Fibroblast of villous mesenchyme (primary cell): ENCODE results near the gene MC5R. TPM values are rescaled to one million over a fixed set of nuclear protein-coding genes. Genes with fewer than 3 reads are reported as not detected.

Experiments used
- DNase-seq: peaks from one replicate; pipeline ENCODE4 v3.0.0-alpha.2; 2010; ENCODE audit warnings: low read depth
- H3K4me3 ChIP-seq: 2 replicates; pipeline ENCODE4 v1.5.1; 2011; ENCODE audit warnings: low read depth, mild to moderate bottlenecking, low read length
- total RNA-seq: library from RNA; depleted of rRNA; stranded (reverse); fragments of >200 nt; gene quantifications from 2 replicates; pipeline ENCODE4 v1.2.3, GENCODE V29; 2012
- TF ChIP-seq, protein P1 (sequence below): IDR thresholded peaks from 2 replicates; pipeline ENCODE4 v1.5.1; 2012; ENCODE audit warnings: low read depth, mild to moderate bottlenecking, low read length; ENCODE audit not compliant: insufficient read depth

The MC5R gene
- total RNA-seq, 1 donor: not detected

DNA sequence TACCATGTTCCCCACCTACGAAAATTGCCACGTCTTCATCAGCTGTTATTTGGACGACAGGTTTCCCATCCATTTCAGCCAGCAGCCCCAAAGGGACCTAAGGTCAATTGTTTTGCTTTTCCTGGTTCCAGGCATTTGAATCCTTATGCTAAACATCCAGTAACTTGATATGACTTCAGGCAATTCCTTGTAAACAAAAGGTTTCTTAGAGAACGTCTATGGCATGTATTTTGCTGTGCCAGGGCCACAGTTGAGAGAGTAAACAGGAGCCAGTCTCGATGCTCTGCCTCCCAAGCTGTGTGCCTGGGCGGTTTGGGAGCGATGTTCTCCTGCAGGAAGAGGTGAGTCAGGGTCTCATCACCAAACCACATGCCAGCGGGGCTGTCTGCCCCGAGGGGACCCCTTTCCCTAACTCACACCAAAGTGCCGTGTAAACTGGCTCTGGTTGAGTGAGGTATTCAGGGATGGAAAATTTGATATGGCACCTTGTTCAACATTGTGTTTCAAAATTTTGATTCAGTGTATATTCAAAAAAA, 12.9 kb upstream of the MC5R start:
- no peak overlapping the region for H3K4me3 ChIP-seq
- DNase-seq: no peak
- TF ChIP-seq, protein P1, sequence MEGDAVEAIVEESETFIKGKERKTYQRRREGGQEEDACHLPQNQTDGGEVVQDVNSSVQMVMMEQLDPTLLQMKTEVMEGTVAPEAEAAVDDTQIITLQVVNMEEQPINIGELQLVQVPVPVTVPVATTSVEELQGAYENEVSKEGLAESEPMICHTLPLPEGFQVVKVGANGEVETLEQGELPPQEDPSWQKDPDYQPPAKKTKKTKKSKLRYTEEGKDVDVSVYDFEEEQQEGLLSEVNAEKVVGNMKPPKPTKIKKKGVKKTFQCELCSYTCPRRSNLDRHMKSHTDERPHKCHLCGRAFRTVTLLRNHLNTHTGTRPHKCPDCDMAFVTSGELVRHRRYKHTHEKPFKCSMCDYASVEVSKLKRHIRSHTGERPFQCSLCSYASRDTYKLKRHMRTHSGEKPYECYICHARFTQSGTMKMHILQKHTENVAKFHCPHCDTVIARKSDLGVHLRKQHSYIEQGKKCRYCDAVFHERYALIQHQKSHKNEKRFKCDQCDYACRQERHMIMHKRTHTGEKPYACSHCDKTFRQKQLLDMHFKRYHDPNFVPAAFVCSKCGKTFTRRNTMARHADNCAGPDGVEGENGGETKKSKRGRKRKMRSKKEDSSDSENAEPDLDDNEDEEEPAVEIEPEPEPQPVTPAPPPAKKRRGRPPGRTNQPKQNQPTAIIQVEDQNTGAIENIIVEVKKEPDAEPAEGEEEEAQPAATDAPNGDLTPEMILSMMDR: no peak

DNA sequence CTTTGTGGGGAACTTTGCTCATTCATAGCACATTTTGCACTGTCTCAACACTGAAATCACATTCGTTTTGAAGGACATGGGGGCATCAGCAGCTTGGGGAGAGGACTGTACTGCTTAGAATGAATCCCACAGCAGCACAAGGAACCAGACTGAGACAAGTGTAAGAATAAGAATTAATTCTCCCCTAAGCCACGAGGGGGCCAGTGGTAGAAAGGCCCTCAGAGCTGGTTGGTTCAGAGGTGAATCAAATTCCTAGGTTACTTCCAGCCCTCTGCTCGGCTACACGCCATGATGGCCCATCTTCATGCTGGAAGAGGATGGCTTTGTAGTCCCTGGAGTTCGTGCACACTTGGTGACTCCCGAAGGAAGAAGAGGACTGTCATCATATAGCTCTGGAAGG, 12.0 kb upstream of the MC5R start:
- TF ChIP-seq, protein P1: no peak
- DNase-seq: no peak
- no peak overlapping the region for H3K4me3 ChIP-seq

DNA sequence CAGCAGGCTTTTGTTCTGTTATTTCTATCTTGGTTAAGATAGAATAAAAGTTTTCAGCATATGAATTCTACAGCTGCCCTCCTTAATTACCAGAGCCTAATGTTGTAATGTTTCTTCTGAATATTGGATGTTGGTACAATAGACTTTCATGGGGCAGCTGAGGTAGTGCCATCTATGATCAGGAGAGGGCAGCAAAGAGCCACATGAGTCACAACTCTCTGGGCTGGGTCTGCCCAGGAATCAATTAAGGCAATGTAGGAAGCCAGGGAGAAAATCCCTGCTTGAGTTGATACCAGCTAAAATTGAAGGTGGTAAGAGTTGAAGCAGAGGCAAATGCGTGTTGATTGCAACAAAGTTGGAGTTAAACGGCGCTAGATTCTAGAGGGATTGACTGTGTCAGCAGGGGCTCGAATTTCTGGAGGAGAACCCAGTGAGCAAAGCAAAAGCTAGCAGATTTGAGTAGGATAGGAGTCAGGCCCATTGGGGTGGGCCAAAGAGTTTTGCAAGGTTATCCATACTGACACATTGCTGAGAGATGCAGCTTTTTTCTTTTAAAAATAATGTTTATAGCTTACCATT, 10.6 kb upstream of the MC5R start:
- no peak overlapping the region for H3K4me3 ChIP-seq
- peak; percentile 50 for DNase-seq
- TF ChIP-seq, protein P1: peak; percentile 92

DNA sequence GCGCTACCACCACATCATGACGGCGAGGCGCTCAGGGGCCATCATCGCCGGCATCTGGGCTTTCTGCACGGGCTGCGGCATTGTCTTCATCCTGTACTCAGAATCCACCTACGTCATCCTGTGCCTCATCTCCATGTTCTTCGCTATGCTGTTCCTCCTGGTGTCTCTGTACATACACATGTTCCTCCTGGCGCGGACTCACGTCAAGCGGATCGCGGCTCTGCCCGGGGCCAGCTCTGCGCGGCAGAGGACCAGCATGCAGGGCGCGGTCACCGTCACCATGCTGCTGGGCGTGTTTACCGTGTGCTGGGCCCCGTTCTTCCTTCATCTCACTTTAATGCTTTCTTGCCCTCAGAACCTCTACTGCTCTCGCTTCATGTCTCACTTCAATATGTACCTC, 2.3 kb downstream of the MC5R start:
- no peak for DNase-seq
- H3K4me3 ChIP-seq: no peak overlapping the region
- TF ChIP-seq, protein P1: no peak

DNA sequence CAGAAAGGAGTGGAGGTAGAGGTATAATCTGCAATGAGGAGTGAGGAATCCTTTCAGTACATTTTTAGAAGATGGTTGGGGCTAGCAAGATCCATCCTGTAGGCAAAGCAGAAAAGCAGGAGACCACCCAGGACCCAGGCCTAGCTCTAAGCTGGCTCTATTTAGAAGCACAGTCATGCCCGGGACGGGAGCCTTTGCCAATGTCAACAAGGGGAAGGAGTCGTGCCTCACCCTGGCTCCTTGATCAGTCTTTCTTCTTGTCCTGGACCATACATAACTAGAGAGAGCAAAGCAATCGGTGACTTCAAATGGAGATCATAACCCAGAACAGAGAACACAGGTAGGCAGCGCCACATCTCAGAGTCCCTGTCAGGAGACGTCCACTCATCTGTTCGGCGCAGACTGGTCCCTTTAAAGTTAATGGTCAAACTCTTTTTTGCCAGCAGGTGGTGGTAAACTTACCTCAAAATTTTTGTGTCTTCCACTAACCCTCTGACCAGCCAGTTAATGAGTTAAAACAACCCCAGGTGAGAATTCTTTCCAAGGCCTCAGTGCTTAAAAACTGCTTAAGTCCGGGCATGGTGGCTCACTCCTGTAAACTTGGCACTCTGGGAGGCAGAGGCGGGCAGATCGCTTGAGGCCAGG, 8.0 kb downstream of the MC5R start:
- TF ChIP-seq, protein P1: no peak
- H3K4me3 ChIP-seq: no peak overlapping the region
- DNase-seq: no peak

DNA sequence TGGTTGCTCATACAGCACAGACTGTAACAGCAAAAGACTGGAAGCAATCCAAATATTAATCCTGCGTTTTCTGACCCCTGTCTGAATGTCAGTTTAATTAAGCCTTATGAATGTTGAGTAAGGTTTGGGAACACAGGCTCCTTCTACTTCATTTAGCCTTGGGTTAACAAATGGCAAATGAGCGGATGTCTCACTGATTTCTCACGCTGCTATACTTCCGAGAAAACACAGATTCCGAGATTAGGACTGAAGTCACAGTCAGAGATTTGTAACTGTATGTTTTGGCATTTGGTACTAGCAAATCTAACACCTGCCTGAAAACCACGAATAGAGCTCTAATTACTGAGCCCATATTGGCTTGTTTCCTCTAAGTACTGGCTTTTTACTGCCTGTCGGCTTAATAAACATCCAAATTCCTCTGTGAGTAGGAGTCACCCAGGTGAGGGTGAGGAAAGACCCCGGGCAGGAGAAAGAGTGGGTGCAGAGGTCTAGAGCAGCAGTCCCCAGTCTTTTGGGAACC, 10.6 kb downstream of the MC5R start:
- no peak for DNase-seq
- TF ChIP-seq, protein P1: no peak
- no peak overlapping the region for H3K4me3 ChIP-seq
